Measurements from ENCODE around the gene MRPL43. TPM values are rescaled to one million over a fixed set of nuclear protein-coding genes. Genes with fewer than 3 reads are reported as not detected.

The MRPL43 gene
- total RNA-seq, 1 experiment from 2014 or later: 91.3 TPM

DNA sequence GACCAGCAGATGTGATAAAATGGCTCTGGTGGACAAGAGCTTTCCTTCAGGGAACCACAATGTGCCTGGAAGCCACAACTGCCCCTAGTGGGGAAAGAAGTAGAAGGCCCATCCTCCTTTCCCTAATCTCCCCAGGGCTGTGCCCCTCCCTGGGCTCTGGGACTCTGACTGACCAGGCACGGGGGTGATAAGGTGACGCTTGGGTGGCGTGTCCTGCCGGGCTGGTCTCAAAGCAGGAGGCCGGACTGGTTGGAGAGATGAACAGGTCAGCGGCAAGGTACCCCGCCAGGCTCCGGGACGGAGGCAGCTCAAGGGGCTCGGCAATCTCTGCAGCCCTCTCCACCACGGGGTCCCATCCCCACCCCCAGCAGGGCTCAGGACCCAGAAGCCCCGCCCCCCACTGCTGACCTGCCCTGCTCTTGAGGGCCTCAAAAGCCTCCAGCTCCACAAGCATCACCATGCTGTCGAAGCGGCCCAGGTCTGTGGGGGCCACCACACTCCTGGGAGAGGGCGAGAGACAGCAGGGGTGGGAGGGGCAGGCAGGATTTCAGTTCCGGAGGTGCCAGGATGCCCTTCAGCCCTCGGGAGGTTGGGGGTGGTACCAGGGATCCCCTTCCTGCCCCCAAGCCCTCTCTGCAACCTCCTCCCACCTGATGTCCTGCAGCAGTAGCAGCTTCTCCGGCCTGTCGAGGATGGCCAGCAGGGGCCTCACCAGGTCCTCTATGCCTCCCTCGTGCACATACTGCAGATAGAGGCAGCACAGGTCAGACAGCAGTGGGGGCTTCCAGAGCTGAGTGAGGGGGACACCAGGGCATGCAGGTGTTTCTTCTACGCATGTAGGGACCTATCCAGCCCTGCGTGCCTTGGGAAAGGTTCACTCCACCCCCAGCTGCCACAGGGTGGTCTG lies 24.5 kb upstream of the MRPL43 start:
- ATAC-seq (peak; percentile 33), DNase-seq (ENCODE audit: low spot score) (peak; percentile 49)
- H3K36me3 Mint-ChIP-seq: no peaks in the 10 kb centered on the region
- peaks cover 30% of the 10 kb centered on the region for H3K4me1 Mint-ChIP-seq
- H3K4me3 Mint-ChIP-seq: no peak overlapping the region
- no peak overlapping the region for H3K27ac Mint-ChIP-seq
- peaks cover 24% of the 10 kb centered on the region for H3K27me3 Mint-ChIP-seq (ENCODE audit: low read depth)
- POLR2A ChIA-PET: interaction anchor here (1.4 kb wide), 1 partner anchor 15 kb away, joined by 9 read pairs; no protein-coding TSS in a partner anchor
- TF ChIP-seq, protein P1, sequence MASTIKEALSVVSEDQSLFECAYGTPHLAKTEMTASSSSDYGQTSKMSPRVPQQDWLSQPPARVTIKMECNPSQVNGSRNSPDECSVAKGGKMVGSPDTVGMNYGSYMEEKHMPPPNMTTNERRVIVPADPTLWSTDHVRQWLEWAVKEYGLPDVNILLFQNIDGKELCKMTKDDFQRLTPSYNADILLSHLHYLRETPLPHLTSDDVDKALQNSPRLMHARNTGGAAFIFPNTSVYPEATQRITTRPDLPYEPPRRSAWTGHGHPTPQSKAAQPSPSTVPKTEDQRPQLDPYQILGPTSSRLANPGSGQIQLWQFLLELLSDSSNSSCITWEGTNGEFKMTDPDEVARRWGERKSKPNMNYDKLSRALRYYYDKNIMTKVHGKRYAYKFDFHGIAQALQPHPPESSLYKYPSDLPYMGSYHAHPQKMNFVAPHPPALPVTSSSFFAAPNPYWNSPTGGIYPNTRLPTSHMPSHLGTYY (CRISPR knock-in tag; IDR thresholded peaks at IDR 0.05): no peak
- TF ChIP-seq NR1H2 (CRISPR knock-in tag; IDR thresholded peaks at IDR 0.05) (no peak), E2F1 (CRISPR knock-in tag; IDR thresholded peaks at IDR 0.05) (no peak), ZNF425 (CRISPR knock-in tag; conservative IDR thresholded peaks at IDR 0.05) (no peak), ZNF138 (CRISPR knock-in tag; conservative IDR thresholded peaks at IDR 0.05) (0 out of 2 replicates have a peak, but pooled peaks have one; percentile 19), CTCF (IDR thresholded peaks at IDR 0.05) (0 out of 2 replicates have a peak, but pooled peaks have one; percentile 9), ZSCAN18 (CRISPR knock-in tag; IDR thresholded peaks at IDR 0.05) (no peak), NFYB (CRISPR knock-in tag; conservative IDR thresholded peaks at IDR 0.05; ENCODE audit: low read depth) (no peak)
- CTCF ChIA-PET: interaction anchor here (0.6 to 7.2 kb wide), 40 partner anchors 8 to 569 kb away, joined by 3 to 273 read pairs (median 4); partner anchors contain the start of genes LZTS2, MRPL43, PDZD7 and SEMA4G
- no peaks in the 10 kb centered on the region for H3K9me3 Mint-ChIP-seq

DNA sequence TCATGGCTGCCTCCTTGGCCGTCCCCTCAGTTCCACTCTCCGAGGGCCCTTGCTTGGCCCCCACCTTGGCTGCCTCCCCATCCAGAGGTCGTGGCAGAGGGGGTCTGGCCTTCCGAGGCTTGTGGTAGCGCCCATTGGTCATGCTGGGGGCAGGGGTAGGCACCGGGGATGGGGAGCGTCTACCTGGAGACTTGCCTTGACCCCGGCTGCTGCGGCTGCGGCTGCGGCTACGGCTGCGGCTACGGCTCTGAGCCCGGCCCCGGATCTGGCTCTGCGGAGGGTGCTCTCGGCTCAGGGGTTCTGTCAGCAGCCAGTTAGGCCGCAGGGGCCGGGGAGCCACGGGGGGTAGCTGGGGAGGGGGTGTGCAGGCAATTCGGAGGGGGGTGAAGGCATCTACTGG lies 23.0 kb upstream of the MRPL43 start:
- DNase-seq (ENCODE audit: low spot score) (no peak), ATAC-seq (no peak)
- peaks cover 27% of the 10 kb centered on the region for H3K4me1 Mint-ChIP-seq
- no peak overlapping the region for H3K4me3 Mint-ChIP-seq
- peaks cover 13% of the 10 kb centered on the region for H3K27me3 Mint-ChIP-seq (ENCODE audit: low read depth)
- TF ChIP-seq CTCF (IDR thresholded peaks at IDR 0.05) (no peak), MYBL2 (CRISPR knock-in tag; IDR thresholded peaks at IDR 0.05) (no peak), CDX4 (CRISPR knock-in tag; IDR thresholded peaks at IDR 0.05; ENCODE audit: borderline replicate concordance) (no peak)
- ChIA-PET CTCF (interaction anchor here (0.6 to 7.2 kb wide), 10 partner anchors 8 to 570 kb away, joined by 3 to 273 read pairs (median 14); partner anchors contain the start of genes LZTS2, PDZD7 and SFXN3), POLR2A (interaction anchor here (0.6 kb wide), 1 partner anchor 31 kb away, joined by 4 read pairs; no protein-coding TSS in a partner anchor)
- H3K36me3 Mint-ChIP-seq: peaks cover 6% of the 10 kb centered on the region
- H3K27ac Mint-ChIP-seq: 0 out of 2 replicates have a peak overlapping the region, but pooled peaks have one; percentile 36
- no peaks in the 10 kb centered on the region for H3K9me3 Mint-ChIP-seq
